Keratinocyte (primary cell): ENCODE results near the gene PGBD1. TPM values are rescaled to one million over a fixed set of nuclear protein-coding genes. Genes with fewer than 3 reads are reported as not detected.

Source experiments
- DNase-seq: peaks from one replicate; pipeline ENCODE4 v3.0.0-alpha.2; 2011; ENCODE audit warnings: low read depth, missing footprints, low spot score
- FAIRE-seq: peaks from 2 replicates; lab custom pipeline; 2011; peaks lifted over from hg19 to GRCh38; lab: Jason Lieb, UNC
- H2AFZ ChIP-seq: 2 replicates; pipeline ENCODE4 v1.6.0; 2012; ENCODE audit warnings: low read length, control low read depth, inconsistent platforms; ENCODE audit not compliant: control insufficient read depth
- H3K27ac ChIP-seq: 2 replicates; pipeline ENCODE4 v1.5.1; 2011; ENCODE audit warnings: low read length; ENCODE audit not compliant: control insufficient read depth, insufficient read depth
- H3K27me3 ChIP-seq: 3 replicates; pipeline ENCODE4 v1.6.0; 2011; ENCODE audit warnings: low read length; ENCODE audit not compliant: control insufficient read depth, insufficient read depth; ENCODE audit errors: extremely low read depth
- H3K36me3 ChIP-seq, 2 experiments: 2 replicates in 1 of 2; 3 replicates in 1 of 2; pipeline ENCODE4 v1.5.1; 2011; ENCODE audit warnings: low read length in 2 of 2, mild to moderate bottlenecking in 1 of 2; ENCODE audit not compliant: control insufficient read depth in 2 of 2, insufficient read depth in 2 of 2; ENCODE audit errors: extremely low read depth in 1 of 2
- H3K4me1 ChIP-seq: 3 replicates; pipeline ENCODE4 v1.5.1; 2011; ENCODE audit warnings: low read length; ENCODE audit not compliant: control insufficient read depth, insufficient read depth; ENCODE audit errors: extremely low read depth
- H3K4me2 ChIP-seq: 3 replicates; pipeline ENCODE4 v1.6.0; 2011; ENCODE audit warnings: low read depth, low read length; ENCODE audit not compliant: control insufficient read depth, insufficient read depth; ENCODE audit errors: extremely low read depth
- H3K4me3 ChIP-seq, 3 experiments: fragments of 200-600 bp in 1 of 3; sonication (generic) in 1 of 3; 2 replicates in 2 of 3; 3 replicates in 1 of 3; pipeline ENCODE4 v1.5.1; 2011 to 2016; ENCODE audit warnings: low read length in 3 of 3, mild to moderate bottlenecking in 3 of 3, control low read depth in 2 of 3, inconsistent platforms in 1 of 3, low read depth in 1 of 3, mixed read lengths in 1 of 3, mixed run types in 1 of 3, moderate library complexity in 1 of 3; ENCODE audit not compliant: control insufficient read depth in 2 of 3, insufficient read depth in 2 of 3; ENCODE audit errors: extremely low read depth in 1 of 3
- H3K79me2 ChIP-seq: 2 replicates; pipeline ENCODE4 v1.6.0; 2012; ENCODE audit warnings: low read length; ENCODE audit not compliant: control insufficient read depth, insufficient read depth
- H3K9ac ChIP-seq: 3 replicates; pipeline ENCODE4 v1.6.0; 2011; ENCODE audit warnings: low read length; ENCODE audit not compliant: control insufficient read depth, insufficient read depth; ENCODE audit errors: extremely low read depth
- H3K9me1 ChIP-seq: 3 replicates; pipeline ENCODE4 v1.6.0; 2011; ENCODE audit warnings: low read length; ENCODE audit not compliant: control insufficient read depth, insufficient read depth; ENCODE audit errors: extremely low read depth
- H3K9me3 ChIP-seq: 2 replicates; pipeline ENCODE4 v1.5.1; 2012; ENCODE audit warnings: low read depth, low read length; ENCODE audit not compliant: control insufficient read depth
- H4K20me1 ChIP-seq: 3 replicates; pipeline ENCODE4 v1.6.0; 2011; ENCODE audit warnings: low read length; ENCODE audit not compliant: control insufficient read depth, insufficient read depth; ENCODE audit errors: extremely low read depth
- CTCF ChIP-seq, 3 experiments: IDR thresholded peaks in 1 of 3; conservative IDR thresholded peaks in 1 of 3; optimal IDR thresholded peaks in 1 of 3; 2 replicates in 2 of 3; 3 replicates in 1 of 3; pipeline versions ENCODE3 to v1.5.1; 2011; ENCODE audit warnings: low read length in 3 of 3, mild to moderate bottlenecking in 3 of 3, moderate library complexity in 2 of 3, control low read depth in 1 of 3, inconsistent platforms in 1 of 3; ENCODE audit not compliant: insufficient read depth in 2 of 3; ENCODE audit errors: extremely low read depth in 1 of 3
- EZH2 ChIP-seq: IDR thresholded peaks from one replicate; pipeline ENCODE4 v1.6.1; 2012; ENCODE audit warnings: inconsistent platforms, mild to moderate bottlenecking, low read length, moderate library complexity
- dilution Hi-C: fragments of 300-500 bp; cut with MboI; formaldehyde crosslinking; loops from one replicate; pipeline ENCODE4 v1.7.0; 2020; ENCODE audit warnings: low sequenced_read_pairs; ENCODE audit not compliant: extremely low pct_ligation_motif_present
- polyA plus RNA-seq, 5 experiments: library from polyadenylated mRNA; depleted of rRNA in 3 of 5; stranded (reverse) in 3 of 5; stranded (forward) in 1 of 5; unstranded in 1 of 5; fragments of >200 nt; gene quantifications; 1 replicate in 1 of 5; 2 replicates in 3 of 5; 3 replicates in 1 of 5; pipeline versions ENCODE4 v1.2.1 to v1.2.3, GENCODE V29; 2011 to 2012; ENCODE audit warnings: missing spikeins in 2 of 5, low read depth in 1 of 5, low replicate concordance in 1 of 5

Gene PGBD1
- polyA plus RNA-seq, 1 donor (not counting 4 experiments of a cell fraction or from before 2014, with no cell fraction given), result 3.1 TPM

- Histone ChIP-seq H4K20me1 (no peaks in the 10 kb centered on the region), H3K4me3 (no peak overlapping the region), H3K27me3 (no peaks in the 10 kb centered on the region), H2AFZ (no peak overlapping the region), H3K4me2 (no peak overlapping the region), H3K4me1 (no peaks in the 10 kb centered on the region), H3K9ac (no peak overlapping the region), H3K9me1 (no peaks in the 10 kb centered on the region), H3K27ac (no peak overlapping the region), H3K36me3 (peaks cover 7 to 19% of the 10 kb centered on the region in 2 experiments), H3K79me2 (peaks cover 3% of the 10 kb centered on the region), H3K9me3 (no peaks in the 10 kb centered on the region)
- DNase-seq (no peak), FAIRE-seq (no peak)
- TF ChIP-seq EZH2, result no peak
- no peak for TF ChIP-seq CTCF (optimal IDR thresholded peaks at IDR 0.05 in 1 of 3, IDR thresholded peaks at IDR 0.05 in 1 of 3, conservative IDR thresholded peaks at IDR 0.05 in 1 of 3; ENCODE audit: extremely low read depth in 1 of 3, insufficient read depth in 2 of 3, low read length in 3 of 3)
- dilution Hi-C loops, result no loop called here
Measured at GRCh38 chr6:28274888-28275287, 6.5 kb upstream of the PGBD1 start.

- Histone ChIP-seq H3K4me2 (no peak overlapping the region), H3K4me1 (peaks cover 6% of the 10 kb centered on the region), H3K9me3 (no peaks in the 10 kb centered on the region), H3K27me3 (no peaks in the 10 kb centered on the region), H3K79me2 (no peaks in the 10 kb centered on the region), H3K27ac (no peak overlapping the region), H3K4me3 (no peak overlapping the region), H2AFZ (no peak overlapping the region), H3K9ac (no peak overlapping the region), H4K20me1 (no peaks in the 10 kb centered on the region), H3K36me3 (peaks cover 5 to 10% of the 10 kb centered on the region in 2 experiments), H3K9me1 (no peaks in the 10 kb centered on the region)
- no peak for FAIRE-seq
- no peak for DNase-seq
- dilution Hi-C loops, result no loop called here
- TF ChIP-seq EZH2, result no peak
- TF ChIP-seq CTCF (optimal IDR thresholded peaks at IDR 0.05 in 1 of 3, IDR thresholded peaks at IDR 0.05 in 1 of 3, conservative IDR thresholded peaks at IDR 0.05 in 1 of 3; ENCODE audit: extremely low read depth in 1 of 3, insufficient read depth in 2 of 3, low read length in 3 of 3), result no peak
Measured at GRCh38 chr6:28277746-28278145, 3.6 kb upstream of the PGBD1 start.
